ENCODE measurements around the gene ZNF277. TPM values are rescaled to one million over a fixed set of nuclear protein-coding genes. Genes with fewer than 3 reads are reported as not detected.
A peak's percentile ranks its signal among the peaks of the same experiment; 100 is the strongest.

ZNF277 gene
- total and polyA plus RNA-seq, 2 donors (not counting 3 experiments of a cell fraction or from before 2014, with no cell fraction given), result 7.8 to 22.6 TPM

- FAIRE-seq (no peak), DNase-seq (ENCODE audit: low read depth, low spot score) (peak; percentile 72)
- dilution Hi-C loops (cut with MboI; ENCODE audit: extremely low pct_ligation_motif_present, low sequenced_read_pairs) (no loop called here), intact Hi-C loops (cut with micrococcal nuclease) (no loop called here)
- Histone ChIP-seq H3K4me3 (replicated peaks in 1 of 3; ENCODE audit: insufficient read depth in 1 of 3, low read depth in 1 of 3, low read length in 3 of 3) (no peak overlapping the region), H3K9ac (replicated peaks; ENCODE audit: extremely low read depth, insufficient read depth, low read length) (no peak overlapping the region), H3K9me1 (replicated peaks; ENCODE audit: control insufficient read depth, extremely low read depth, insufficient read depth, low read length) (no peaks in the 10 kb centered on the region), H2AFZ (ENCODE audit: low read depth, low read length) (no peak overlapping the region), H3K27me3 (ENCODE audit: control insufficient read depth in 2 of 2, insufficient read depth in 2 of 2, low read length in 2 of 2) (no peaks in the 10 kb centered on the region), H3K9me3 (replicated peaks; ENCODE audit: control insufficient read depth, insufficient read depth, low read length) (no peaks in the 10 kb centered on the region), H3K79me2 (ENCODE audit: control insufficient read depth, insufficient read depth, low read length) (peaks cover 100% of the 10 kb centered on the region), H4K20me1 (replicated peaks; ENCODE audit: control insufficient read depth, extremely low read depth, insufficient read depth, low read length) (peaks cover 2% of the 10 kb centered on the region), H3K4me1 (ENCODE audit: control insufficient read depth, extremely low read depth, insufficient read depth, low read length) (peaks cover 38% of the 10 kb centered on the region), H3K36me3 (ENCODE audit: control insufficient read depth in 2 of 2, extremely low read depth in 1 of 2, insufficient read depth in 2 of 2, low read length in 2 of 2) (no peaks in the 10 kb centered on the region), H3K27ac (ENCODE audit: insufficient read depth, low read depth, low read length) (no peak overlapping the region), H3K4me2 (ENCODE audit: insufficient read depth, low read length) (no peak overlapping the region)
- no TSS peak for BruUV-seq (replicated peaks)
- POLR2A ChIA-PET, result interaction anchor here (0.8 to 1.2 kb wide), 2 partner anchors 9 to 14 kb away, joined by 3 to 4 read pairs; no protein-coding TSS in a partner anchor
- CTCF ChIA-PET, result interaction anchor here (1.4 to 2.3 kb wide), 3 partner anchors 8 to 12 kb away, joined by 4 to 8 read pairs (median 4); no protein-coding TSS in a partner anchor
- TF ChIP-seq FOS (IDR thresholded peaks at IDR 0.05; ENCODE audit: borderline replicate concordance, insufficient read depth, low read length) (no peak), GATA2 (IDR thresholded peaks at IDR 0.05; ENCODE audit: insufficient read depth, insufficient read length, low read depth, low read length) (no peak), POLR2A (IDR thresholded peaks at IDR 0.05; ENCODE audit: low read depth, low read length) (no peak), MYC (IDR thresholded peaks at IDR 0.05; ENCODE audit: low read depth, low read length) (no peak), CTCF (IDR thresholded peaks at IDR 0.05; ENCODE audit: extremely low read depth in 1 of 2, insufficient read depth in 1 of 2, low read depth in 1 of 2, low read length in 2 of 2) (no peak), EZH2 (IDR thresholded peaks at IDR 0.05; ENCODE audit: borderline replicate concordance, low read depth, low read length, severe bottlenecking) (no peak), POLR2AphosphoS5 (IDR thresholded peaks at IDR 0.05; ENCODE audit: insufficient read depth, low read depth, low read length) (no peak), JUN (IDR thresholded peaks at IDR 0.05; ENCODE audit: borderline replicate concordance, insufficient read depth, insufficient read length, low read depth) (no peak), MAX (IDR thresholded peaks at IDR 0.05; ENCODE audit: insufficient read depth, insufficient read length) (no peak)
Observed at GRCh38 chr7:112176241-112176640, 30.3 kb upstream of the ZNF277 start.

Data from endothelial cell of umbilical vein (primary cell).